Stimulated activated CD8-positive, alpha-beta memory T cell treated with anti-CD3 and anti-CD28 coated beads, Interleukin-12 subunit alpha, Interleukin-12 subunit beta, amount 100 ng/mL, for 4 hours (primary cell): Measurements from ENCODE around the gene TRPM2.
A peak's percentile ranks its signal among the peaks of the same experiment; 100 is the strongest.
"Not testable (repeated sequence)": the region's sequence is repeated elsewhere in the genome, so short reads cannot be mapped to it uniquely, and the experiment has no call there.

Experiments used
- DNase-seq: peaks from one replicate; pipeline ENCODE4 v3.0.0-alpha.2; 2020; ENCODE audit warnings: low read depth

Gene TRPM2

DNA sequence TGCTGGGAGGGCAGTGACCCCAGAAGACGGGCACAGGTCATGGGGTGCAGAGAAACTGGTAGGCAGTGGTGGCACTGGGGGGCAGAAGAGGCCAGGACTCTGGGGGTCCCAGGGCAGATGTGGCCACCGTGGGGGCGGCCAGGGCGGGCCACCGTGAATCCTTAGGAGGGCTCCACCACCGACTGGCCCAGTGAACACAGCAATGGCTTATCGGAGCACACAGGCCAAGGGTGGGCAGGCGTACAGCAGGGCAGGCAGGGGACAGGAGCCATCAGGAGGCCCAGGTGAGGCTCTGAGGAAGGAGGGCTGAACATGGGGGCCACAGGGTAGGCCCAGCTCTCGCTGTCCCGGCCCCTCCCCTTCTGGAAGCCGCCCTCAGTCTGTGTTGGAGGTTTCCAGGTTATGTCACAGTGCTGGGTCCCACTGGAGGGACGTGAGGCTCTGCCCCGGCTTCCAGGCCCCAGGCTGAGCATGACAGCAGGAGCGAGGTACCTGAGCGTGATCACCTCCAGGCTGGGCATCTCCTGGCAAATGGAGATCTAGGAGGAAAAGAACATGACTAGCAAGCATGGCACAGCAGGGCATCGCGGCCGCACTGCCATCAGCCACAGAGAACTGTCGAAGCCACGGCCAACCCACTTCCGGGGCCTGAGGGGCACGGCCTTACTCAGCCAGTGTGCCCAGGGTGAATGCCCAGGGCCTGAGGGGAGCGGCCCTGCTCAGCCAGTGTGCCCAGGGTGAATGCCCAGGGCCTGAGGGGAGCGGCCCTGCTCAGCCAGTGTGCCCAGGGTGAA is 18.0 kb upstream of the TRPM2 start:
- no peak for DNase-seq

GRCh38 chr21:44337449-44337848 is 16.0 kb upstream of the TRPM2 start:
- no peak for DNase-seq

- DNase-seq, result no peak
These were observed 15.2 kb upstream of the TRPM2 start for GRCh38 chr21:44337941-44338895.

- peak; percentile 93 for DNase-seq
These were observed 14.2 kb upstream of the TRPM2 start, which contains the start of gene CFAP410 for GRCh38 chr21:44338971-44339910. TSS of gene CFAP410 (minus strand) at chr21:44339390. CDS start at chr21:44339194, 196 bp downstream.

GRCh38 chr21:44341726-44342458 is 11.5 kb upstream of the TRPM2 start:
- not testable (repeated sequence) for DNase-seq

- DNase-seq, result not testable (repeated sequence)
These were observed 10.4 kb upstream of the TRPM2 start for GRCh38 chr21:44342981-44343380.

DNA sequence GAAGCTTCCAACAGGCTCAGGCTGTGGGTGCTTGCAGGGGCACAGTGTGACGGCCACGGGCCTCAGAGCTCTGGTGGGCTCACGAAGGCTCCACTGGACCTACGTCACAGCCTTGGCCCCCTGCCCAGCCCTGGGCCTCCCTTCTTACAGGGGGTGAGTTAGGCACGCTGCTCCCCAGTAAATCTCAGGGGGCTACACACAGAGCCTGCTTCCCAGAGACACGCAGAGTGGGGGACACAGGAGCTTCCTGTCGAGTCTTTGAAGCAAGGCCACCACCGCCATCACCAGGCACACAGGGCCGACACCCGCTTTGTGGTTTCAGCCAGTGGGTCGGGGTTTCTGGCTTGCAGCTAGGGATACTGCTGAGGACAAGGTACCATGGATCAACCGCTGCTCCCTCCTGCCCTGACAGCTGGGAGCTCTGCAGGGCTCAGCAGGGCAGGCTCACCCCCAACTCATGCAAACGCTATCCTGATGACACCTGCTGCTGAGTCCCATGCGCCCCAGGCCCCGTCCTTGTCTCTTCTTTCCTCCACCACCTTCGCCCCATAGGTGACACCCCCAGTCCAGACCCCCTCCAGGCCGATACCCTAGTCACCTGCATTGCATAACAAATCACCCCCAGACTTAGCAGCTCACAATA is 8.8 kb upstream of the TRPM2 start:
- DNase-seq, result no peak

- no peak for DNase-seq
These were observed 7.9 kb upstream of the TRPM2 start for GRCh38 chr21:44345495-44345894.

- no peak for DNase-seq
These were observed 5.4 kb upstream of the TRPM2 start for GRCh38 chr21:44347911-44348451.

- no peak for DNase-seq
These were observed 4.6 kb upstream of the TRPM2 start for GRCh38 chr21:44348861-44349260.

GRCh38 chr21:44349416-44349846 is 4.0 kb upstream of the TRPM2 start:
- no peak for DNase-seq

- DNase-seq, result no peak
These were observed 3.3 kb upstream of the TRPM2 start for GRCh38 chr21:44349847-44350772.

DNA sequence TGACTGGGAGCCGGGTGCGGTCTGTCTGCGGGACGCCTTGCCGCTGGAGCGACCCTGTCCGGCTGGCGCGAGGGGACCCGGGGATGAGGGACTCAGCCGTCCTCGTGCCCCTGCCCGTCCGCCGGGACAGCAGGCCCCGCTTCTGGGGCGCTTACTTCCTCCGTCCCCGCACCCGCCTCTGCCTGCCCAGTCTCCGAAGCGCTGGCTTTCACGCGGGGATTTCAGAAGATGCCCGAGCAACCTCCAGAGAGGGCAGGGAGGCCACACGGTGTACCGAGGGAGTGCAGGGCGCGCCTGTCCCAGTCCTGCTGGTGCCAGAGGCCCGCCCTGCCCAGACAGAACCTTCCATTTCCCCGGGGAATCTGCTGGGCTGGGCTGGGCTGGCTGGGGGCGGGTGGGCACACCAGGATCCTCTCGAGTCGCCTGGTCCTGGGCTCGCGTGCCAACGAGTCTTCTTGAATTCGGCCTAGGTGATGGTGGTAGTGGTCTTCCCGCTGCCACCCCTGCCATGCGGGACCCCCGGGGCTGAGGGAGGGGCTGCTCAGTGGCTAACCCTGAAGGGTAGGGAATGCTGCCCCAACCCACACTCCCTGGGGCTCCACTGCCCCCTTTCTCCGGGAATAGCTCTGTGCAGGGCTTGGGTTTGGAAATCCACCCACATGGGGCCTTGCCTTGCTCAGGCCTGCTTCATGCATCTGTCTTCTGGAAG is 2.5 kb upstream of the TRPM2 start:
- no peak for DNase-seq

- no peak for DNase-seq
These were observed 1.7 kb upstream of the TRPM2 start for GRCh38 chr21:44351535-44352252.

DNA sequence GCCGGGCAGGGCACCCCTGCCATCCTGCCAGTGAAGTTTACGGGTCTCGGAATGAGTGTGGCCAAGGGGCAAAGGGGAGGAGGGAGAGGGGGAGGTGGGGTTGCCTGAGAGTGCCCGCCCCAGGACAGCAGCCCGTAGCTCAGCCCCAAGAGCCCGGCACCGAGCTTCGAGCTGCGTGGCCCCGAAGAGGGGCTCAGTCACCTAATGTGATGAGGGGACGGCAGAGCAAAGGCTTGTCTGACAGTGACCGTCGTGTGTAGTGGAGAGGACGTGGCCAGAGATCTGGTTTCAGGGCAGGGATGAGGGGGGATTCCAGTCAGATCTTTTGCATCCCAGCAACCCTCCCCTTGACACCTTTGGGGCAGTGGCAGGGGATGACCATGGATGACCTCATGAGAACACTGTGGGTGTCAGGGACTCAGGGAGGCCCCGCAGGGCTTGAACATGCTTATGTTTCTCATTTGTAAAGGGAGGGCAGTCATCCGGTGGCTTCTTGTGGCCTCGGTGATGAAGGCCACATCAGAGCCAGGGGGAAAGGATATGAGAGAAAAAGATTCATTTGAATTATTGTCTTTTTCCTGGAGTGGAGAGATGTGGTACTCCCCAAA is 1.1 kb upstream of the TRPM2 start:
- DNase-seq, result no peak

DNA sequence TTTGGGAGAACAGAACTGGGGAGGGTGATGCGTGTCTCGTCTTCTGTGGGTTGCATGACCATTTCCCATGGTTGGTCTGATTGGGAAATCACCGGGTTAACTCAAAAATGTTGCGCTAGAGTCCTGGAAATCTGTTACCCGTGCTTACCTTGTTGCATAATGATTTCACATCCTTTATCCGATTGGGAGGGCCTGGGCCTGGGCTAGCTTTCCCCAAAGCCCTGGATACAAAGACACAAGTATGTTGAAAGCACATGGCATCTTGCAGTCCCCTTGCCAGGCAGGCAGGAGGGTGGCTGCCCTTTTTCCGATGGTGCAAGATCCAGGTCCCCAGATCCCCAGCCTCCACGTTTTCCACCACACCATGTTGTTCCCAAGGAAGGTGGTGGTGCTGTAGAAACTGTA is 582 bp downstream of the TRPM2 start:
- no peak for DNase-seq
